ENCODE data around the gene OR52I2.

Gene OR52I2

GRCh38 chr11:4607781-4608666, 26.5 kb downstream of the OR52I2 start, which contains the start of gene TRIM68:
Gene TRIM68 (minus strand): TSS chr11:4608231. CDS start chr11:4605504, 2,727 bp downstream.
- H3K4me3 ChIP-seq (ENCODE audit: low read depth, low read length): peak within 1 kb of the TSS; percentile 72

GRCh38 chr11:4610258-4610935, 28.9 kb downstream of the OR52I2 start:
- H3K4me3 ChIP-seq (ENCODE audit: low read depth, low read length): no peak overlapping the region

DNA sequence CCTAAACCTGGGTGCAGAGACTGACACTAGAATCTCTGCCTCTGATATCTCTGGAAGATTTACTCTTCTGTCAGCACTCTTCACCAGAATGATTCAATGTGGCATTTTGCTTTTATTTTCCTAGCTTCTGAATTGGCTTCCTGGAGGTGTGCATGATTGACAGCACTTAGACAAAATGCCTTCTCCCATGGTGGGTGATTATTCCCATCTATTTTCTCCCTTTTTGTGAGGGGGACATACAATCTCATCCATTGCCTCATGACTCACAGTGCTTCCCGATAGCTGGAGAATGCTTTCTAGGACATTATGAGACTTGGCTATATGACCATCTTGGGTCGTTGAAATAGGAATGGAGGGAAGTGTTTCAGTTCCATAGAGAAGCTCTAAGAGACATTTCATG, 30.4 kb downstream of the OR52I2 start:
- H3K4me3 ChIP-seq (ENCODE audit: low read depth, low read length): no peak overlapping the region

- no peak overlapping the region for H3K4me3 ChIP-seq (ENCODE audit: low read depth, low read length)
Measured at GRCh38 chr11:4615856-4616444, 34.4 kb downstream of the OR52I2 start.

GRCh38 chr11:4619514-4619913, 38.0 kb downstream of the OR52I2 start:
- no peak overlapping the region for H3K4me3 ChIP-seq (ENCODE audit: low read depth, low read length)

GRCh38 chr11:4626207-4627099, 44.9 kb downstream of the OR52I2 start:
- no peak overlapping the region for H3K4me3 ChIP-seq (ENCODE audit: low read depth, low read length)

DNA sequence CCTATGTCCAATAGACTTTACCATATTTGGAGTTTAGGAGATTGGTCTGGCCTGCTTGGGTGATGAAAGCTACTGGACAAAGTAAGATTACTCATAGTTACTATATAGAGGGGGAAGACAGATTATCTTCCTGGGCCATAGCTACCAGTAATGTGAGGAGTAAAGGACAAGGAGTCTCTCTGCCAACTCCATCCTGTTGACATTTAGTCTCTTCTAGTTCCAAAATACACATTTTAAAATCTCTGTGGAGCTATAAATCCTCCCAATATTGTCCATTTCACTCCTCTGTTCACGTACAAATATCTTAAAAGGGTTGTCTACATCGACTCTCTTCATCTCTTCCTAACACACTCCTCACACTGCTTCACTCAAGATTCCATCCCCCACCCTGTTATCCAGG, 54.6 kb downstream of the OR52I2 start:
- no peak overlapping the region for H3K4me3 ChIP-seq (ENCODE audit: low read depth, low read length)

DNA sequence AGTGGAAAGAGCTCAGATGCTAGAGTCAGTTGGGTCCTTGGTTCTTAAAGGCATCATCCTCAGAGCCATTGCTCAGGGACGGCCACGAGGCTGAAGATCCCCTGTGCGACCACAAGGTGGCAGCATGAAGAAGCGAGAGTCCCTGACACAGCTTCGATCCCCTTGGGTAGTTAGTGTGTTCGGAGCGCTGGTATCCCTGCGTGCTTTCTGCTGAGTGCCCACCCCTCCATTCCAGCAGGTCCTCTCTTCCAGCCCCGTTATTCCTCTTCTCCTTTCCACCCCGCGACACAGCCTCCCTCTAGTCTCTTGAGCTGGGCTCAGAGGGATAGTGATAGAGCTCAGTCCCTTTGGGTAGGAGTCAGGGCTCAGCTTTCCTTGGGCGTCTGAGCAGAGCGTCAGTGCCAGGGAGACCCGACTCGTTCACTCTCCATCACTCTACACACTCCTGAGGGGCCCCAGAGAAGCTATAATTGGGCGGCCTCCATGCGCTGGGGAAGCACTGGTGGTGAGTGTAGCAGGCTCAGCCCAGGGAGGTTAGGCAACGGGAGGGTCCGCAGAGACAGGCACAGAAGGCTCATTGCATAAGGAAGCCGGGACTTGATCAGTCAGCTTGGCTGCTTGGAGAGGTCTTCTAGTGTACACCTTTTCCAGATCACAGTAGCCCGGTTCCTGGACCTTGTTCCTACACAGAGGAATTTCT, 55.6 kb downstream of the OR52I2 start, which contains the start of gene OR51D1:
Gene OR51D1 (plus strand): TSS at position 516 of the 700 bp plus-strand sequence. CDS start 2,314 bp downstream, outside the sequence.
- no peak within 1 kb of the TSS for H3K4me3 ChIP-seq (ENCODE audit: low read depth, low read length)

DNA sequence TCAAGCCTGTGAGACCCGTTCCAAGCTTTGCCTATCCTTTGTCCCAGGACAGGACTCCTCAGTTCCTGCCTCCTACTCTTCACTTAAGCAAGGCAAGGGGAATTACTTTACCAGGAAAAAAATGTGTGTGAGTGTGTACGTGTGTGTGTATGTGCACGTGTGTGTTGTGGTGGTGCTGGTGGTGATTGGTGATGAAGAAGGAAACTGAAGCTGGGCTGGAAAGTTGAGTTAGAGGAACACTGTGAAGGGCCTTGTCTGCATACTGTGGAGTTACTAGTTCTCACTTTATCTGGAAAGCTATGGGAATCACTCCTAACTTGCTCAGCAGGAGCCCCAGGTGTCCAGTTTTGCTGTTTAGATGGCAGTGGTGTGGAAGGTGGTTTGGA, 56.1 kb downstream of the OR52I2 start:
- H3K4me3 ChIP-seq (ENCODE audit: low read depth, low read length): no peak overlapping the region

- H3K4me3 ChIP-seq (ENCODE audit: low read depth, low read length): no peak overlapping the region
Measured at GRCh38 chr11:4639931-4640330, 58.4 kb downstream of the OR52I2 start.

DNA sequence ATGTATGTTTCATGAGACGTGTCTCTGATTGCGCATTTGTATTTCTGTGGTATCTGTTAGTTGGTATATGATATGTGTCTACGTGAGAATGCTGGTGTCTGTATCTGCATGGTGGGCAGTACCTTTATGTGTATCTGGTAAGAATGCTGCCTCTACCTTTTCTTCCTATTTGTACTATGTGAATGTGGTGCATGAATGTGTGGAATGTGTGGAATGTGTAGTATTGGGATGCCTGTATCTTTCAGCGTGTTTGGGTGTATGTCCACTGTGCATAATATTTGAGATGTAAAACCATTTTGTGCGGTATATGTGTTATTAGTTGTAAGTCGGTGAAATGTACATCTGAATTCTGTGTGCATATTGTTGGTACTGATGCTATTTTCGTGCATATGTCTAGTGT, 60.0 kb downstream of the OR52I2 start:
- H3K4me3 ChIP-seq (ENCODE audit: low read depth, low read length): no peak overlapping the region

- H3K4me3 ChIP-seq (ENCODE audit: low read depth, low read length): no peak overlapping the region
Measured at GRCh38 chr11:4642043-4642442, 60.5 kb downstream of the OR52I2 start.

Data from iPS-11a (cell line).